Astrocyte (in vitro differentiated cells and primary cell): ENCODE results near the gene IPO11. TPM values are rescaled to one million over a fixed set of nuclear protein-coding genes. Genes with fewer than 3 reads are reported as not detected.

ENCODE experiments used
- DNase-seq: peaks from one replicate; pipeline ENCODE4 v3.0.0-alpha.2; 2010; ENCODE audit warnings: low read depth
- FAIRE-seq: peaks from 2 replicates; lab custom pipeline; 2011; peaks lifted over from hg19 to GRCh38; lab: Jason Lieb, UNC
- H2AFZ ChIP-seq: 2 replicates; pipeline ENCODE4 v1.6.0; 2012; ENCODE audit warnings: low read depth, low read length, inconsistent platforms
- H3K27ac ChIP-seq: 2 replicates; pipeline ENCODE4 v1.5.1; 2011; ENCODE audit warnings: low read depth, low read length, inconsistent platforms
- H3K27me3 ChIP-seq: 2 replicates; pipeline ENCODE4 v1.6.0; 2011; ENCODE audit warnings: low read length, inconsistent platforms; ENCODE audit not compliant: insufficient read depth
- H3K36me3 ChIP-seq: 2 replicates; pipeline ENCODE4 v1.5.1; 2011; ENCODE audit warnings: low read length, inconsistent platforms; ENCODE audit not compliant: insufficient read depth
- H3K4me1 ChIP-seq: 2 replicates; pipeline ENCODE4 v1.5.1; 2011; ENCODE audit warnings: low read length, inconsistent platforms; ENCODE audit not compliant: insufficient read depth
- H3K4me2 ChIP-seq: 2 replicates; pipeline ENCODE4 v1.6.0; 2012; ENCODE audit warnings: low read length, inconsistent platforms
- H3K4me3 ChIP-seq: 2 replicates; pipeline ENCODE4 v1.5.1; 2011; ENCODE audit warnings: low read depth, mild to moderate bottlenecking, low read length, inconsistent platforms; ENCODE audit not compliant: insufficient read depth
- H3K79me2 ChIP-seq: 2 replicates; pipeline ENCODE4 v1.6.0; 2012; ENCODE audit warnings: mild to moderate bottlenecking, low read length, inconsistent platforms; ENCODE audit not compliant: insufficient read depth
- H3K9ac ChIP-seq: 2 replicates; pipeline ENCODE4 v1.6.0; 2012; ENCODE audit warnings: mild to moderate bottlenecking, low read length, inconsistent platforms
- H3K9me3 ChIP-seq: 2 replicates; pipeline ENCODE4 v1.5.1; 2012; ENCODE audit warnings: low read depth, mild to moderate bottlenecking, low read length, inconsistent platforms; ENCODE audit not compliant: insufficient read depth
- H4K20me1 ChIP-seq: 2 replicates; pipeline ENCODE4 v1.6.0; 2012; ENCODE audit warnings: low read length, inconsistent platforms; ENCODE audit not compliant: insufficient read depth
- H3K27ac Mint-ChIP-seq: one replicate; pipeline ENCODE4 v1.8.0; 2021; ENCODE audit warnings: mild to moderate bottlenecking, mixed read lengths; ENCODE audit not compliant: unreplicated experiment
- H3K27me3 Mint-ChIP-seq: one replicate; pipeline ENCODE4 v1.8.0; 2021; ENCODE audit warnings: low read depth, mixed read lengths; ENCODE audit not compliant: unreplicated experiment
- H3K36me3 Mint-ChIP-seq: one replicate; pipeline ENCODE4 v1.8.0; 2021; ENCODE audit warnings: low read depth, mixed read lengths; ENCODE audit not compliant: unreplicated experiment
- H3K4me1 Mint-ChIP-seq: one replicate; pipeline ENCODE4 v1.8.0; 2021; ENCODE audit warnings: low read depth, mixed read lengths; ENCODE audit not compliant: unreplicated experiment
- H3K4me3 Mint-ChIP-seq: one replicate; pipeline ENCODE4 v1.8.0; 2021; ENCODE audit warnings: mild to moderate bottlenecking, moderate library complexity, mixed read lengths; ENCODE audit not compliant: unreplicated experiment
- H3K9me3 Mint-ChIP-seq: one replicate; pipeline ENCODE4 v1.8.0; 2021; ENCODE audit warnings: mild to moderate bottlenecking, mixed read lengths; ENCODE audit not compliant: unreplicated experiment
- CTCF ChIP-seq: IDR thresholded peaks from 2 replicates; pipeline ENCODE4 v1.5.1; 2011; ENCODE audit warnings: low read depth, mild to moderate bottlenecking, inconsistent platforms, low read length, moderate library complexity; ENCODE audit not compliant: insufficient read depth
- EZH2 ChIP-seq: IDR thresholded peaks from 2 replicates; pipeline ENCODE4 v1.6.1; 2012; ENCODE audit warnings: mild to moderate bottlenecking, low read length, inconsistent platforms; ENCODE audit not compliant: insufficient read depth
- total RNA-seq: library from RNA; stranded (reverse); gene quantifications from 2 replicates; pipeline ENCODE4 v1.2.1, GENCODE V29; 2021

The IPO11 gene
- total RNA-seq, 1 donor from 2014 or later = 31.7 TPM

DNA sequence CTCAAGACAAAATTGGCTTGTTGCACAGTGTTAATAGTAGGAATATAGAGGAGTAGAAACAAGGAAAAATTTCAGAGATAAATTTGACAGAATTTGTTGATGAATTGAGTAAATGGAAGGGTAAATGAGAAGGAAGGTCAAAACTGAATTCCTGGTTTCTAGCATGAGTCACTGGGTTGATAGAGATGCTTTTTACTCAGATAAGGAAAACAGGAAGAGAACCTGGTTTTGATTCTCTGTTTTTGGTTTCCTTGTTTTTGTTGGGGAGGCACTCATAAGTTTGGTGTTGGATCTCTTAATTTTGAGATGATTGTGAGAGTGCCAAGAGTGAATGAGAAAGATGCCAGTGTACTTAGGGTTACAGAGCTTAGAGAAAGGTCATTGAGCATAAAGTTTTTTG lies 173.2 kb downstream of the IPO11 start:
- no peak overlapping the region for H2AFZ ChIP-seq
- H3K27me3 ChIP-seq = no peaks in the 10 kb centered on the region
- peaks cover 9% of the 10 kb centered on the region for H3K36me3 Mint-ChIP-seq
- H4K20me1 ChIP-seq = no peaks in the 10 kb centered on the region
- H3K9me3 ChIP-seq = no peaks in the 10 kb centered on the region
- no peak overlapping the region for H3K4me2 ChIP-seq
- TF ChIP-seq EZH2 (no peak), CTCF (no peak)
- no peak overlapping the region for H3K27ac ChIP-seq
- no peak overlapping the region for H3K9ac ChIP-seq
- peak; percentile 15 for DNase-seq
- H3K27ac Mint-ChIP-seq = no peak overlapping the region
- no peaks in the 10 kb centered on the region for H3K4me1 ChIP-seq
- FAIRE-seq = peak; percentile 43
- peaks cover 5% of the 10 kb centered on the region for H3K4me1 Mint-ChIP-seq
- H3K4me3 Mint-ChIP-seq = no peak overlapping the region
- H3K9me3 Mint-ChIP-seq = peaks cover 1% of the 10 kb centered on the region
- no peaks in the 10 kb centered on the region for H3K79me2 ChIP-seq
- peaks cover 3% of the 10 kb centered on the region for H3K36me3 ChIP-seq
- no peak overlapping the region for H3K4me3 ChIP-seq
- no peaks in the 10 kb centered on the region for H3K27me3 Mint-ChIP-seq

- H3K27ac Mint-ChIP-seq = no peak overlapping the region
- no peak for TF ChIP-seq CTCF
- TF ChIP-seq EZH2 = no peak
- H3K9me3 ChIP-seq = no peaks in the 10 kb centered on the region
- FAIRE-seq (no peak), DNase-seq (no peak)
- no peaks in the 10 kb centered on the region for H4K20me1 ChIP-seq
- no peak overlapping the region for H3K9ac ChIP-seq
- peaks cover 5% of the 10 kb centered on the region for H3K4me1 Mint-ChIP-seq
- H3K4me3 Mint-ChIP-seq = no peak overlapping the region
- peaks cover 9% of the 10 kb centered on the region for H3K36me3 Mint-ChIP-seq
- H3K27me3 ChIP-seq = no peaks in the 10 kb centered on the region
- no peaks in the 10 kb centered on the region for H3K27me3 Mint-ChIP-seq
- no peaks in the 10 kb centered on the region for H3K79me2 ChIP-seq
- H2AFZ ChIP-seq = no peak overlapping the region
- H3K4me1 ChIP-seq = no peaks in the 10 kb centered on the region
- H3K36me3 ChIP-seq = peaks cover 3% of the 10 kb centered on the region
- no peak overlapping the region for H3K27ac ChIP-seq
- no peak overlapping the region for H3K4me2 ChIP-seq
- H3K9me3 Mint-ChIP-seq = peaks cover 1% of the 10 kb centered on the region
- no peak overlapping the region for H3K4me3 ChIP-seq
Observed at GRCh38 chr5:62587737-62588136, 175.2 kb downstream of the IPO11 start.

GRCh38 chr5:62588668-62589067 lies 176.1 kb downstream of the IPO11 start:
- TF ChIP-seq CTCF (no peak), EZH2 (no peak)
- Mint-ChIP-seq H3K9me3 (peaks cover 1% of the 10 kb centered on the region), H3K4me1 (peaks cover 7% of the 10 kb centered on the region), H3K27me3 (no peaks in the 10 kb centered on the region), H3K27ac (no peak overlapping the region), H3K4me3 (no peak overlapping the region), H3K36me3 (peaks cover 9% of the 10 kb centered on the region)
- DNase-seq = no peak
- no peak overlapping the region for H3K4me3 ChIP-seq
- no peaks in the 10 kb centered on the region for H3K79me2 ChIP-seq
- H3K27me3 ChIP-seq = no peaks in the 10 kb centered on the region
- no peak overlapping the region for H3K27ac ChIP-seq
- no peaks in the 10 kb centered on the region for H4K20me1 ChIP-seq
- H3K4me1 ChIP-seq = peaks cover 7% of the 10 kb centered on the region
- H3K4me2 ChIP-seq = no peak overlapping the region
- H2AFZ ChIP-seq = no peak overlapping the region
- H3K9ac ChIP-seq = no peak overlapping the region
- no peaks in the 10 kb centered on the region for H3K9me3 ChIP-seq
- peaks cover 3% of the 10 kb centered on the region for H3K36me3 ChIP-seq
- FAIRE-seq = no peak
